OCI-LY1 (cell line): Measurements from ENCODE around the gene LRCH1.

Source experiments
- H2AFZ ChIP-seq: fragments of 200-600 bp; sonication (generic), shearing (Covaris generic); 2 replicates; pipeline ENCODE4 v1.6.0; 2014; ENCODE audit warnings: antibody characterized with exemption, mild to moderate bottlenecking, low read length
- H3F3A ChIP-seq: fragments of 200-600 bp; sonication (generic), shearing (Covaris generic); 2 replicates; pipeline ENCODE4 v1.6.0; 2014; ENCODE audit warnings: mild to moderate bottlenecking, antibody characterized with exemption, low read length, moderate library complexity; ENCODE audit not compliant: insufficient read depth
- H3K27ac ChIP-seq: fragments of 200-600 bp; sonication (generic); 2 replicates; pipeline ENCODE4 v1.5.1; 2014; ENCODE audit warnings: low read length, mixed run types, mild to moderate bottlenecking, low read depth; ENCODE audit not compliant: poor library complexity, severe bottlenecking
- H3K27me3 ChIP-seq: fragments of 200-600 bp; sonication (generic); 2 replicates; pipeline ENCODE4 v1.6.0; 2014; ENCODE audit warnings: antibody characterized with exemption, mild to moderate bottlenecking, low read length, moderate library complexity; ENCODE audit not compliant: insufficient read depth
- H3K36me3 ChIP-seq: fragments of 200-600 bp; sonication (generic); 2 replicates; pipeline ENCODE4 v1.6.1; 2014; ENCODE audit warnings: mild to moderate bottlenecking, antibody characterized with exemption, low read length, moderate library complexity, mixed read lengths; ENCODE audit not compliant: insufficient read depth
- H3K4me1 ChIP-seq: fragments of 200-600 bp; sonication (generic); 2 replicates; pipeline ENCODE4 v1.5.1; 2014; ENCODE audit warnings: mild to moderate bottlenecking, low read length, moderate library complexity; ENCODE audit not compliant: insufficient read depth, severe bottlenecking
- H3K4me2 ChIP-seq: fragments of 200-600 bp; sonication (generic), shearing (Covaris generic); 2 replicates; pipeline ENCODE4 v1.6.1; 2014; ENCODE audit warnings: low read length
- H3K4me3 ChIP-seq: fragments of 200-600 bp; sonication (generic); 2 replicates; pipeline ENCODE4 v1.5.1; 2014; ENCODE audit warnings: low read length, low read depth, mild to moderate bottlenecking, mixed read lengths; ENCODE audit not compliant: poor library complexity, severe bottlenecking
- H3K79me2 ChIP-seq: fragments of 200-600 bp; shearing (Covaris generic); 2 replicates; pipeline ENCODE4 v1.6.1; 2016; ENCODE audit warnings: mixed run types, low read length, mixed read lengths; ENCODE audit not compliant: insufficient read depth
- H3K9ac ChIP-seq: fragments of 200-600 bp; sonication (generic), shearing (Covaris generic); 2 replicates; pipeline ENCODE4 v1.6.1; 2014; ENCODE audit warnings: mild to moderate bottlenecking, low read length, mixed read lengths
- H3K9me2 ChIP-seq: fragments of 200-600 bp; sonication (generic), shearing (Covaris generic); 2 replicates; pipeline ENCODE4 v1.6.1; 2014; ENCODE audit warnings: low read depth, mild to moderate bottlenecking, low read length, mixed read lengths
- H3K9me3 ChIP-seq: fragments of 200-600 bp; shearing (Covaris generic); 2 replicates; pipeline ENCODE4 v1.6.1; 2014; ENCODE audit warnings: low read length, mixed read lengths
- H4K20me1 ChIP-seq: fragments of 200-600 bp; sonication (generic), shearing (Covaris generic); 2 replicates; pipeline ENCODE4 v1.6.0; 2016; ENCODE audit warnings: mild to moderate bottlenecking, low read length; ENCODE audit not compliant: insufficient read depth
- CTCF ChIP-seq: fragments of 200-600 bp; sonication (generic), shearing (Covaris generic); IDR thresholded peaks from 2 replicates; pipeline ENCODE4 v1.5.1; 2017; ENCODE audit warnings: mild to moderate bottlenecking, antibody characterized with exemption, low read length, moderate library complexity, mixed read lengths
- EZH2 ChIP-seq: fragments of 200-600 bp; sonication (generic), shearing (Covaris generic); IDR thresholded peaks from 2 replicates; pipeline ENCODE4 v1.8.0; 2017; ENCODE audit warnings: borderline replicate concordance, mixed run types, mild to moderate bottlenecking, antibody characterized with exemption, low read length, moderate library complexity, mixed read lengths

Gene LRCH1

GRCh38 chr13:46667687-46668281, 114.8 kb downstream of the LRCH1 start:
- no peaks in the 10 kb centered on the region for H3K36me3 ChIP-seq
- no peaks in the 10 kb centered on the region for H3K27me3 ChIP-seq
- H3K4me3 ChIP-seq = peak overlapping the region; percentile 51
- no peaks in the 10 kb centered on the region for H3K9me2 ChIP-seq
- no peaks in the 10 kb centered on the region for H3K9me3 ChIP-seq
- H3K4me1 ChIP-seq = peaks cover 47% of the 10 kb centered on the region
- H3F3A ChIP-seq = no peaks in the 10 kb centered on the region
- no peaks in the 10 kb centered on the region for H4K20me1 ChIP-seq
- H3K9ac ChIP-seq = peak overlapping the region; percentile 49
- no peak overlapping the region for H2AFZ ChIP-seq
- peak overlapping the region; percentile 81 for H3K27ac ChIP-seq
- H3K79me2 ChIP-seq = no peaks in the 10 kb centered on the region
- peak overlapping the region; percentile 83 for H3K4me2 ChIP-seq
- TF ChIP-seq EZH2 (no peak), CTCF (no peak)

DNA sequence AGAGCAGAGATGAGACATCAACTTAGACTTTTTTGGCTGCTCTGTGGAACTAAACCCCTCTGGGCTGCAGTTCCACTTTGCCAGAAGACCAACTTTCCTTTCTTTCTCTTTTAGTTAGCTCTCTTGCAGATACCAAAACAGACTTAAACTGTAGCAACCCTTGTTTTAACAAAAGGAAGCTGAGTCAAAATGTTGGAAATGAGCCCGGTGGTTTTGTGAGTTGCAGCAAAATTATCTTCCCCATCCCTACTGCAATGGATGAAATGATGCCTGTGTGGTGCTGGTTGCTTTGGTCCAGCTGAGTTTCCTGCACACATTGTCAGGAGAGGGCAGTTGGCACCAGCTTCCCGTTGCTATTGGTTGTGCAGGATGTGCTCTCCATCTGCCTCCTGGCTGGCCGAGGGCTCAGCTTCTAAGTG, 115.3 kb downstream of the LRCH1 start:
- Histone ChIP-seq H3F3A (no peaks in the 10 kb centered on the region), H3K4me2 (peak overlapping the region; percentile 83), H3K36me3 (no peaks in the 10 kb centered on the region), H3K4me3 (peak overlapping the region; percentile 51), H3K9me3 (no peaks in the 10 kb centered on the region), H3K27me3 (no peaks in the 10 kb centered on the region), H3K79me2 (no peaks in the 10 kb centered on the region), H3K9me2 (no peaks in the 10 kb centered on the region), H4K20me1 (no peaks in the 10 kb centered on the region), H3K4me1 (peaks cover 43% of the 10 kb centered on the region), H3K9ac (peak overlapping the region; percentile 49), H2AFZ (no peak overlapping the region), H3K27ac (peak overlapping the region; percentile 81)
- no peak for TF ChIP-seq EZH2
- TF ChIP-seq CTCF = no peak

GRCh38 chr13:46668931-46669525, 116.1 kb downstream of the LRCH1 start:
- peaks cover 39% of the 10 kb centered on the region for H3K4me1 ChIP-seq
- no peaks in the 10 kb centered on the region for H3K79me2 ChIP-seq
- peak overlapping the region; percentile 65 for H3K27ac ChIP-seq

More at GRCh38 chr13:46668931-46669525, 116.1 kb downstream of the LRCH1 start:
- no peaks in the 10 kb centered on the region for H4K20me1 ChIP-seq
- H3F3A ChIP-seq = no peaks in the 10 kb centered on the region
- no peaks in the 10 kb centered on the region for H3K36me3 ChIP-seq
- H3K4me3 ChIP-seq = no peak overlapping the region
- no peaks in the 10 kb centered on the region for H3K27me3 ChIP-seq
- no peak overlapping the region for H2AFZ ChIP-seq
- no peak for TF ChIP-seq CTCF
- no peak for TF ChIP-seq EZH2
- no peak overlapping the region for H3K4me2 ChIP-seq
- no peaks in the 10 kb centered on the region for H3K9me2 ChIP-seq
- H3K9ac ChIP-seq = no peak overlapping the region
- H3K9me3 ChIP-seq = no peaks in the 10 kb centered on the region
